Activated CD8-positive, alpha-beta T cell treated with anti-CD3 and anti-CD28 coated beads for 36 hours (primary cell): Measurements from ENCODE around the gene TBC1D19. TPM values are rescaled to one million over a fixed set of nuclear protein-coding genes. Genes with fewer than 3 reads are reported as not detected.

Experiments used
- ATAC-seq: fragments of 200-7000 bp; cut with Tn5 transposase; one replicate; pipeline ENCODE4 v1.10.0; 2021; ENCODE audit warnings: mild to moderate bottlenecking, moderate library complexity
- CTCF ChIA-PET: fragments of 350-600 bp; sonication (Branson Sonifier 250); formaldehyde crosslinking; loops from one replicate; lab custom pipeline; 2021; ENCODE audit warnings: antibody characterized with exemption; lab: Charles Lee
- POLR2A ChIA-PET: fragments of 350-600 bp; sonication (Branson Sonifier 250); formaldehyde crosslinking; loops from one replicate; lab custom pipeline; 2021; ENCODE audit warnings: antibody characterized with exemption; lab: Charles Lee
- DNase-seq: peaks from one replicate; pipeline ENCODE4 v3.0.0-alpha.2; 2020
- H3K27ac Mint-ChIP-seq: one replicate; pipeline ENCODE4 v1.8.0; 2021; ENCODE audit warnings: mild to moderate bottlenecking, mixed read lengths
- H3K27me3 Mint-ChIP-seq: one replicate; pipeline ENCODE4 v1.8.0; 2021; ENCODE audit warnings: mixed read lengths
- H3K36me3 Mint-ChIP-seq: one replicate; pipeline ENCODE4 v1.8.0; 2021; ENCODE audit warnings: low read depth, mixed read lengths
- H3K4me1 Mint-ChIP-seq: one replicate; pipeline ENCODE4 v1.8.0; 2021; ENCODE audit warnings: low read depth, mixed read lengths
- H3K4me3 Mint-ChIP-seq: one replicate; pipeline ENCODE4 v1.8.0; 2021; ENCODE audit warnings: mild to moderate bottlenecking, moderate library complexity, mixed read lengths
- H3K9me3 Mint-ChIP-seq: one replicate; pipeline ENCODE4 v1.8.0; 2021; ENCODE audit warnings: mixed read lengths
- intact Hi-C: fragments of 100-400 bp; cut with micrococcal nuclease; formaldehyde crosslinking; loops from one replicate; pipeline ENCODE4 v1.10.0; 2022
- total RNA-seq, 2 experiments: library from RNA; stranded (reverse); gene quantifications; one replicate each; pipeline ENCODE4 v1.2.3, GENCODE V29; 2021
- TF ChIP-seq, protein P1 (sequence below): fragments of 200-600 bp; IDR thresholded peaks from one replicate; pipeline ENCODE4 v1.8.0; 2022; ENCODE audit warnings: antibody characterized with exemption, mild to moderate bottlenecking

Gene TBC1D19
- total RNA-seq, 2 experiments from 2014 or later = 4.0 to 4.5 TPM

DNA sequence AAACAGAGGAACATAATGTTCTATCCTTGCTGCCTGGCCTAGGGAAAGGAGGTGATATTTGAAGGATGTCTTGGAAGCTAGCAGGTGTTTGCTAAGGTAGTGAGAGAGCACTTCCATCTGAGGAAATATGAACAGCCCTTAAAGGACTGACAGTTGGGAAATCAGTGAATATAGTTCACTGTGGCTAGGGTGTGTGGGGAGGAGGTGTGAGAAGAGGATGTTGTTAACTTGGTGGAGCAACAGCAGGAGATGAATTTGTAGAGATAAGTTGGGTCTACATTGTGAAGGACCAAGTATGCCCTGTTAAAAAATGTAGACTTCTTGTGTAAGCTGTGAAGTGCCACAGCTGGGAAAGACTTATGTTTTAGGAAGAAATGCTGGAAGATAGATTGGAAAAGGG lies 25.5 kb downstream of the TBC1D19 start:
- Mint-ChIP-seq H3K4me3 (no peak overlapping the region), H3K36me3 (no peaks in the 10 kb centered on the region), H3K9me3 (no peaks in the 10 kb centered on the region), H3K4me1 (peaks cover 14% of the 10 kb centered on the region), H3K27ac (no peak overlapping the region), H3K27me3 (no peaks in the 10 kb centered on the region)
- ATAC-seq (no peak), DNase-seq (no peak)
- POLR2A ChIA-PET = no interaction called here
- CTCF ChIA-PET = no interaction called here
- TF ChIP-seq, protein P1, sequence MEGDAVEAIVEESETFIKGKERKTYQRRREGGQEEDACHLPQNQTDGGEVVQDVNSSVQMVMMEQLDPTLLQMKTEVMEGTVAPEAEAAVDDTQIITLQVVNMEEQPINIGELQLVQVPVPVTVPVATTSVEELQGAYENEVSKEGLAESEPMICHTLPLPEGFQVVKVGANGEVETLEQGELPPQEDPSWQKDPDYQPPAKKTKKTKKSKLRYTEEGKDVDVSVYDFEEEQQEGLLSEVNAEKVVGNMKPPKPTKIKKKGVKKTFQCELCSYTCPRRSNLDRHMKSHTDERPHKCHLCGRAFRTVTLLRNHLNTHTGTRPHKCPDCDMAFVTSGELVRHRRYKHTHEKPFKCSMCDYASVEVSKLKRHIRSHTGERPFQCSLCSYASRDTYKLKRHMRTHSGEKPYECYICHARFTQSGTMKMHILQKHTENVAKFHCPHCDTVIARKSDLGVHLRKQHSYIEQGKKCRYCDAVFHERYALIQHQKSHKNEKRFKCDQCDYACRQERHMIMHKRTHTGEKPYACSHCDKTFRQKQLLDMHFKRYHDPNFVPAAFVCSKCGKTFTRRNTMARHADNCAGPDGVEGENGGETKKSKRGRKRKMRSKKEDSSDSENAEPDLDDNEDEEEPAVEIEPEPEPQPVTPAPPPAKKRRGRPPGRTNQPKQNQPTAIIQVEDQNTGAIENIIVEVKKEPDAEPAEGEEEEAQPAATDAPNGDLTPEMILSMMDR = no peak
- intact Hi-C loops = no loop called here

DNA sequence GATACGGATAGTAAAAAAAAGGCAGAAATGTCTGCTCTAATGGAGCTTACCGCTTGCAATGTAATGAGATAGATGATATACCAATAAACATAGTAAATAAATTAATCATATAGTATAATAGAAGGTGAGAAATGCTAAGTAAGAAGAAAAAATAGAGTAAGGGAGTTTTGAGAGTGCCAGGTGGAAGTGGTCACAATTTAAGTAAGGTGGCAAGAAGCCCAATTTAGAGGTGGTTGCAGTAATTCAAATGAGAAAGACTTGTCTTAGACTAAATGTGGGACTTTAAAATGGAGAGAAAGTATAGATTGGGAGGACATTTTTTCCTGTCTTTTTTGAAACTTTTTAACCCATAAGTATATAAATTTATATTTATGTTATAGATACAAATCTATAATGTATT lies 26.0 kb downstream of the TBC1D19 start:
- H3K36me3 Mint-ChIP-seq = no peaks in the 10 kb centered on the region
- H3K27ac Mint-ChIP-seq = no peak overlapping the region
- no peak for ATAC-seq
- ChIA-PET CTCF (no interaction called here), POLR2A (no interaction called here)
- H3K4me1 Mint-ChIP-seq = peaks cover 14% of the 10 kb centered on the region
- no peaks in the 10 kb centered on the region for H3K9me3 Mint-ChIP-seq
- H3K4me3 Mint-ChIP-seq = no peak overlapping the region
- DNase-seq = no peak
- TF ChIP-seq, protein P1 = no peak
- intact Hi-C loops = no loop called here
- H3K27me3 Mint-ChIP-seq = no peaks in the 10 kb centered on the region

GRCh38 chr4:26611372-26611771 lies 27.5 kb downstream of the TBC1D19 start:
- ATAC-seq = no peak

DNA sequence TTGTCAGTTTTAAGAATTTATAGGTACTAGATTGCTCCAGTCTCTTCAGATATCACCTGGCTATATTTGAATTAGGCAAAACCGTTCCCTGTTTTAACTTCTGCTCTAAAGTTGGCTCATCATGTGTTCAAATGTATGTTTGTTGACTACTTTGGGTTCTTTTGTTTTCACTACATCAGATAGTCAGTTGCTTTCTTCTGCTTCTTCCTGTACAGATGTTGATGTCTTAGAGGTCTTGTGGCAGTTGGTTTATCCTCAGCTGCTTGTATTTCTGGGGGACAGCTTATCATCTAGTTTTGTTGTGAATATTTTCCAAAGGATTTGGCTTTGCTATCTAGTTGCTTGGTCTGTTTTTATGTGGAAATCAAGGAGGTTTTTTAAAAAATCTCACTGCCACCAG lies 28.0 kb downstream of the TBC1D19 start:
- TF ChIP-seq, protein P1 = no peak
- H3K27me3 Mint-ChIP-seq = no peaks in the 10 kb centered on the region
- CTCF ChIA-PET = interaction anchor here (1.3 kb wide), 1 partner anchor 12 kb away, joined by 4 read pairs; no protein-coding TSS in a partner anchor
- DNase-seq = no peak
- no peak for ATAC-seq
- POLR2A ChIA-PET = no interaction called here
- intact Hi-C loops = no loop called here
- no peaks in the 10 kb centered on the region for H3K9me3 Mint-ChIP-seq
- H3K4me3 Mint-ChIP-seq = no peak overlapping the region
- peaks cover 14% of the 10 kb centered on the region for H3K4me1 Mint-ChIP-seq
- H3K27ac Mint-ChIP-seq = no peak overlapping the region
- H3K36me3 Mint-ChIP-seq = no peaks in the 10 kb centered on the region

More at GRCh38 chr4:26611372-26611771, 27.5 kb downstream of the TBC1D19 start:
- ChIA-PET CTCF (interaction anchor here (1.3 kb wide), 1 partner anchor 12 kb away, joined by 4 read pairs; no protein-coding TSS in a partner anchor), POLR2A (no interaction called here)
- Mint-ChIP-seq H3K36me3 (no peaks in the 10 kb centered on the region), H3K4me3 (no peak overlapping the region), H3K4me1 (peaks cover 14% of the 10 kb centered on the region), H3K27ac (peak overlapping the region; percentile 30), H3K9me3 (no peaks in the 10 kb centered on the region), H3K27me3 (no peaks in the 10 kb centered on the region)
- no peak for DNase-seq
- TF ChIP-seq, protein P1 = no peak
- intact Hi-C loops = no loop called here

- intact Hi-C loops = no loop called here
- Mint-ChIP-seq H3K9me3 (no peaks in the 10 kb centered on the region), H3K27me3 (no peaks in the 10 kb centered on the region), H3K36me3 (no peaks in the 10 kb centered on the region), H3K4me3 (no peak overlapping the region), H3K4me1 (peaks cover 14% of the 10 kb centered on the region), H3K27ac (no peak overlapping the region)
- ChIA-PET CTCF (no interaction called here), POLR2A (interaction anchor here (0.6 kb wide), 1 partner anchor 842 kb away, joined by 3 read pairs; no protein-coding TSS in a partner anchor)
- DNase-seq (no peak), ATAC-seq (no peak)
- TF ChIP-seq, protein P1 = no peak
Measured at GRCh38 chr4:26613237-26613636, 29.4 kb downstream of the TBC1D19 start.
